Vagina (tissue), 2 donors: Measurements from ENCODE around the gene PFKM.

ENCODE experiments used
- CTCF ChIP-seq, 3 experiments: fragments of 450-650 bp in 2 of 3; fragments of 200-600 bp in 1 of 3; sonication (generic) in 1 of 3; IDR thresholded peaks; one replicate each; pipeline ENCODE4 v1.5.1; 2017 to 2019; ENCODE audit warnings: antibody characterized with exemption in 3 of 3, mild to moderate bottlenecking in 2 of 3, moderate library complexity in 2 of 3
- POLR2A ChIP-seq, 2 donors: fragments of 450-650 bp; IDR thresholded peaks; one replicate each; pipeline ENCODE4 v1.6.1; 2017; ENCODE audit warnings: antibody characterized with exemption in 2 of 2, mild to moderate bottlenecking in 2 of 2, moderate library complexity in 2 of 2
- POLR2AphosphoS5 ChIP-seq, 2 donors: sonication (generic); formaldehyde crosslinking; IDR thresholded peaks; one replicate each; pipeline ENCODE4 v1.9.0; 2017; ENCODE audit warnings: antibody characterized with exemption in 2 of 2, mild to moderate bottlenecking in 2 of 2, low read depth in 1 of 2; ENCODE audit not compliant: insufficient read depth in 1 of 2

- TF ChIP-seq POLR2AphosphoS5 (IDR thresholded peaks at IDR 0.05; ENCODE audit: insufficient read depth in 1 of 2, low read depth in 1 of 2) (no peak), POLR2A (IDR thresholded peaks at IDR 0.05) (no peak), CTCF (IDR thresholded peaks at IDR 0.05) (no peak)
These were observed 32.1 kb downstream of the PFKM start for GRCh38 chr12:48151103-48151771.
